PFSK-1 (cell line): ENCODE results near the gene ACR.

ENCODE experiments used
- FOXP2 ChIP-seq: optimal IDR thresholded peaks from 2 replicates; pipeline ENCODE3; 2011; ENCODE audit warnings: borderline replicate concordance, control low read depth, inconsistent platforms; ENCODE audit not compliant: insufficient read depth; ENCODE audit errors: extremely low read length, extremely low read depth
- POLR2AphosphoS5 ChIP-seq: IDR thresholded peaks from 2 replicates; pipeline ENCODE4 v1.6.1; 2012; ENCODE audit warnings: low read depth, mild to moderate bottlenecking, control low read depth, low read length, moderate library complexity
- REST ChIP-seq, 2 experiments: IDR thresholded peaks; 2 replicates each; pipeline versions ENCODE4 v1.6.1 to v1.8.0; 2011 to 2012; ENCODE audit warnings: low read depth in 2 of 2, low read length in 2 of 2, control low read depth in 1 of 2, inconsistent platforms in 1 of 2, mild to moderate bottlenecking in 1 of 2, moderate library complexity in 1 of 2; ENCODE audit not compliant: insufficient read depth in 1 of 2

- TF ChIP-seq POLR2AphosphoS5 (no peak), FOXP2 (no peak), REST (IDR thresholded peaks at IDR 0.05; ENCODE audit: insufficient read depth in 1 of 2, low read depth in 2 of 2, low read length in 2 of 2) (no peak)
These were observed 1.3 kb downstream of the ACR start for GRCh38 chr22:50739279-50739691.
